Measurements from ENCODE around the gene ANKRD40CL.
A peak's percentile ranks its signal among the peaks of the same experiment; 100 is the strongest.
"Not testable (repeated sequence)": the region's sequence is repeated elsewhere in the genome, so short reads cannot be mapped to it uniquely, and the experiment has no call there.

ANKRD40CL gene

DNA sequence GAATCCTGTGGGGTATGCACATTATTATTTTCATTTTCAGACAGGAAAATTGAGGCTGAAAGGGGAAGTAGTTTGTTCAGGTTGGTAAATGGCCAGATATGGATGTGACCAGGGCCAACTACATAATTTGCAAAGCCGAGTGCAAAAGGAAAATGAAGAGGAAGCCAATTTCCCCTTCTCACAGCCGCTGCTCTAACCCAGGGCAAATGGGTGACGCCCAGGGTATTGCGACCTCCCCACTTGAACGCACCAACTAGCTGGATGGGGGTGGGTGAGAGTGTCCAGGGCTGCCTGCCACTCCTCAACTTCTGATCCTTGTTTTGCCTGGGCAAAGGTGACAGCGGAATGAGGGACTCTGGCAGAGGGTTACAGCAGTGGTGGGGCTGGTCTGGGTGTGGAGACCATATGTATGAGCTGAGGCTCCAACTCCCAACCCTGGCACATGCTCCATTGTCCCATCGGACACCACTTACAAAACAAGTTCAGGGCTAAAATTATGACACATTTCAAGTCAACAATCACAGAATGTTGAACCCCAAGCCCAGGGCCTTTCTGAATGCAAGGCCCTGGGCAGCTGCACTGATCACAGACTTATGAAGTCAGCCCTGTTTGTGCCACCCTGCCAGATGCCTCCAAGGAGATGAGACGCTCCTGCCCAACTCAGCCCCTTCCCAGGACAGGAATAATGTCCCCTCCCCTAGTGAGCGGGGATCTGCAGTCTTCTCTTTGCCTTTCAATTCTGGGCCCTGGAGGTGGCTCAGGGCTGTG is 1.7 kb downstream of the ANKRD40CL start:
- DNase-seq (ENCODE audit: extremely low spot score, insufficient read length, low read depth) (no peak), FAIRE-seq (peak; percentile 50)

DNA sequence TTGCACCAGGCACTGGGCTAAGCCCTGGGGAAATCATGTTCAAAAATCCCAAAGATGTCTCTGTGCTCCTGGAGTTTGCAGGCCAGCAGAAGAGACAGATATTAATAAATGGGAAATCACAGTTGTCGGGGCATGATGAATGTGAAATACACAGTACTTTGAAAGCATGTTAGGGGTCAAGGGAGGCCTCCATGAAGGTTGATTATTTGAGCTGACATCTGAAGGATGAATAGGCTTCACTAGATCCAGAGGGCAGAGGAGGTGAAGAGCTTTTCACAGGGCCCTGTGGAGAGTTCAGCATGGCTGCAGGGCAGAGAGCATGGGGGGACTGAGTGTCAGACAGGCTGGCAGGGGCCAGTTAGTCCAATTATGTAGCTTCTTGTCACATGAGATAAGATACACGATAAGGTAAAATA is 2.6 kb downstream of the ANKRD40CL start:
- FAIRE-seq: no peak
- no peak for DNase-seq (ENCODE audit: extremely low spot score, insufficient read length, low read depth)

DNA sequence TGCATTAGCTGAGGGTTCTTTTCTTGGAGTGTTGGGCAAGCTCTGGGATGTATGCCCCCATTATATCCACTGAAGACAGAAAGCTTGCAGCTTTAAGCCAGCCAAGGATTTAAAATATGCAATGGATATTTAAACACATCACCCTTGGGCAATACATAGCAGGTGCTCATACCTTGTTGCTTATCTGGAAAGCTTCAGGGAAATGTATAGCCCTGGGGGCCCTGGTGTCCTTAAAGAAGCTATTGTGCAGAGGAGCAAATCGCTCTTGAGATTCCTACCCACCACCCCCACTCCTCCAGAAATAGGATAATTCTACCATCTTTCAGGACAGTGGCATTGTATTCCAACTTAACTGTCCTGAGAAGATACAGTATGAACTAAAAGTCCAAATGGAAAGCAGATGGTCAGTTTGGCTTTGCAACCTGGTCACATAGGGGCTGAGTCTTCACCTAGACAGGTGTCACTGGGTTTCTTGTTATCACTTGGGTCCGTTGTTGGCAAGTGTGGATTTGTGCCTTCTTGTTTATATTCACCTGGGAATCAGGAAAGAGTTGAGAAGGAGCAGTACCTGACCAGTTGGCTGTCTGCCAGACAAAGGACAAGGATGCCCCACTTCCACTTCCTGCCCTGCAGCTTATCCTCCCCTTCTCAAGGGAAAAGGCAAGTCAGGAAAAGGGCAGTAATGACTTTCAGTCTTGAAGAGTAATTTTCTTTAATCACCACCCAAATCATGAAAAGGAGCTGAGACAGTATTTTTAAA is 3.4 kb downstream of the ANKRD40CL start:
- FAIRE-seq: no peak

GRCh38 chr17:50762177-50762576 is 5.1 kb downstream of the ANKRD40CL start:
- no peak for DNase-seq (ENCODE audit: extremely low spot score, insufficient read length, low read depth)
- FAIRE-seq: no peak

More for the DNA sequence above, 3.4 kb downstream of the ANKRD40CL start:
- no peak for DNase-seq (ENCODE audit: extremely low spot score, insufficient read length, low read depth)

DNA sequence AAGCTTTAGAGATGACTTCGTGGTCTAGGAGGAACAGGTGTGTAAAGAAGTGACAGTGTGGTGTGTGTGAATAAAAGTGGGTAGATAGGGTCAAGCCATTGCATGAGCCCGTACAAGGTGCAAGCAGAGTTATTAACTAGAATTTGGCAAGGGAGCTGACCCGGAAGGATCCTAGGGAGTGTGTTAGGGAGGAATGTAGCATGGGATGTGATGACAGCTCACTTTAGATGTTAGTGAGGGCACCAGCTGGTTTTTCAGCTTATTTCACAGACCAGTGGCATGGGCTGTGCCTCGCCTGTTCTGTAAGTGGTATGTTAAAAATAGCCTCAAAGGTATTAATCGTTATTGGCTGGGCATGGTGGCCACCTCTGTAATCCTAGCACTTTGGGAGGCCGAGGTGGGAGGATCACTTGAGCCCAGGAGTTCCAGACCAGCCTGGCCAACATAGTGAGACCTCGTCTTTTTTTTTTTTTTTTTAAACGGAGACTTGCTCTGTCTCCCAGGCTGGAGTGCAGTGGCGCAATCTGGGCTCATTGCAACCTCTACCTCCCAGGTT is 8.3 kb downstream of the ANKRD40CL start:
- DNase-seq (ENCODE audit: extremely low spot score, insufficient read length, low read depth): no peak
- no peak for FAIRE-seq

GRCh38 chr17:50758524-50758923 is 8.8 kb downstream of the ANKRD40CL start:
- FAIRE-seq (no peak), DNase-seq (ENCODE audit: extremely low spot score, insufficient read length, low read depth) (no peak)

GRCh38 chr17:50754521-50754920 is 12.8 kb downstream of the ANKRD40CL start:
- DNase-seq (ENCODE audit: extremely low spot score, insufficient read length, low read depth): no peak
- no peak for FAIRE-seq

DNA sequence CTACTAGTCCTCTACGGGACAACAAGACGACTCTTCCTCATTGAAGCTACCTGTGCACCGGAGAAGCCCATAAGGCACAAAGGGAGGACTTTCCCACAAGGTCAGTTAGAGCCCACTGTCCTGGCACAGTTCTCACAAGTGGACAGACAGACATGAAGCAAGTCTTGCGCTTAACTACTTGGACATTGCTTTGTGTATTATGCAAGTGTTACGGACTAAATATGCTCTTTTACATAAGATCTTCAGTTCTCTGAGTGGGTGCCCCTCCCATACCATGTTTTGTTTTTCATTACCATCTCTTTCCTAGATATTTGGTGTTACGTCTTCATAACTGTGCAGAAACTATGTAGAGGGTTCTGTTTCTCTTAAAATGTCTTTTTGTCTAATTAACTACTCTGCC is 18.1 kb downstream of the ANKRD40CL start:
- DNase-seq (ENCODE audit: extremely low spot score, insufficient read length, low read depth) (no peak), FAIRE-seq (no peak)

DNA sequence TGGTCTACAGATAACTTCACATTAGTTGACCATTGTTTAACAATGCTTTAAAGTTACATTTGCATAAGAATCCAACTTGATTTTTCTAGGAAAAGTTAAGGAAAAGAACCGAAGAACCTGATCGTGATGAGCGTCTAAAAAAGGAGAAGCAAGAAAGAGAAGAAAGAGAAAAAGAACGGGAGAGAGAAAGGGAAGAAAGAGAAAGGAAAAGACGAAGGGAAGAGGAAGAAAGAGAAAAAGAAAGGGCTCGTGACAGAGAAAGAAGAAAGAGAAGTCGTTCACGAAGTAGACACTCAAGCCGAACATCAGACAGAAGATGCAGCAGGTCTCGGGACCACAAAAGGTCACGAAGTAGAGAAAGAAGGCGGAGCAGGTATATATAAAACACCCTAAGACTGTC is 21.7 kb downstream of the ANKRD40CL start:
- DNase-seq (ENCODE audit: extremely low spot score, insufficient read length, low read depth): no peak
- no peak for FAIRE-seq

GRCh38 chr17:50739098-50739497 is 28.2 kb downstream of the ANKRD40CL start:
- no peak for DNase-seq (ENCODE audit: extremely low spot score, insufficient read length, low read depth)
- FAIRE-seq: no peak

DNA sequence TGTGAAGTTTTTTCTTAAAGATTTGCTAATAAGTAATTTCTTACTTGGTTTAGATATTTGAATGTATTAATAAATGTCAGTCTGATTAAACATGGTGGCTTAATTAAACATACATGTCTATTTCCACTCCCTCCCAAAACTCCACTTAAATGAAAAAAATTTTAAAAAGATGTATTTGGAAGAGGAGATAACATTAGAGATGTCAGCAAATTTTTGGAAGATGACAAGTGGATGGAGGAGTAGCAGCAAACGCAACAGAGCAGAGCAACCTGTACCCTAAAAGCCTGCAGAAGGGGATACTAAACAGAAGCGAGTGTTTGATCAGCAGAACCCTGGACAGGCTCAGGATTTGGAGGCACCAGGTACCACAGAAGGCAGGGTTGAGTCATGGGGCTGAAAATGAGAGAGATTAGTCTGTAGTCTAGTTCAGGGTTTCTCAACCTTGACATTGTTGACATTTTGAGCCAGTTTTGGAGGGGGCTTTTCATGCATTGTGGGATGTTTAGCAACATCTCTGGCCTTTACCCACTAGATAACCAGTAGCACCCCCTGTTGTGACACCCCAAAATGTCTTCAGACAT is 30.1 kb downstream of the ANKRD40CL start:
- FAIRE-seq (no peak), DNase-seq (ENCODE audit: extremely low spot score, insufficient read length, low read depth) (no peak)

DNA sequence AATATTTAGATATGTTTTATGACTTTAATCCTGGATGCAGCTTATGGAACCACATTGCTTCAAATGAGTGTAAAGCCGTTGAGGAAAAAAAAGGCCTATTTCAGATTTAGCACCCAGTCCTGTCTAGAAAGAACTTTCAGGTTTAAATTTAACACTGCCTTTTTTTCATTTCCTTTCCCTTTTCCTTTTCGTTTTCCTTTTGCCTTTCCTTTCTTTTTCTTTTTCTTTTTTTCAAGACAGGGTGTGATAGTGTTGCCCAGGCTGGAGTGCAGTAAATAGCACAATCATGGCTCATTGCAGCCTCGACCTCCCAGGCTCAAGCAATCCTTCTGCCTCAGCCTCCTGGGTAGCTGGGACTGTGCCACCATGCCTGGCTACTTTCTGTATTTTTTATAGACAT is 32.0 kb downstream of the ANKRD40CL start:
- FAIRE-seq (no peak), DNase-seq (ENCODE audit: extremely low spot score, insufficient read length, low read depth) (no peak)

- no peak for DNase-seq (ENCODE audit: extremely low spot score, insufficient read length, low read depth)
Observed at GRCh38 chr17:50731575-50732460, 35.5 kb downstream of the ANKRD40CL start.

GRCh38 chr17:50728881-50729765 is 38.2 kb downstream of the ANKRD40CL start:
- FAIRE-seq (no peak), DNase-seq (ENCODE audit: extremely low spot score, insufficient read length, low read depth) (no peak)

More at GRCh38 chr17:50731575-50732460, 35.5 kb downstream of the ANKRD40CL start:
- FAIRE-seq: no peak

GRCh38 chr17:50728112-50728429 is 39.2 kb downstream of the ANKRD40CL start:
- FAIRE-seq: no peak
- no peak for DNase-seq (ENCODE audit: extremely low spot score, insufficient read length, low read depth)

DNA sequence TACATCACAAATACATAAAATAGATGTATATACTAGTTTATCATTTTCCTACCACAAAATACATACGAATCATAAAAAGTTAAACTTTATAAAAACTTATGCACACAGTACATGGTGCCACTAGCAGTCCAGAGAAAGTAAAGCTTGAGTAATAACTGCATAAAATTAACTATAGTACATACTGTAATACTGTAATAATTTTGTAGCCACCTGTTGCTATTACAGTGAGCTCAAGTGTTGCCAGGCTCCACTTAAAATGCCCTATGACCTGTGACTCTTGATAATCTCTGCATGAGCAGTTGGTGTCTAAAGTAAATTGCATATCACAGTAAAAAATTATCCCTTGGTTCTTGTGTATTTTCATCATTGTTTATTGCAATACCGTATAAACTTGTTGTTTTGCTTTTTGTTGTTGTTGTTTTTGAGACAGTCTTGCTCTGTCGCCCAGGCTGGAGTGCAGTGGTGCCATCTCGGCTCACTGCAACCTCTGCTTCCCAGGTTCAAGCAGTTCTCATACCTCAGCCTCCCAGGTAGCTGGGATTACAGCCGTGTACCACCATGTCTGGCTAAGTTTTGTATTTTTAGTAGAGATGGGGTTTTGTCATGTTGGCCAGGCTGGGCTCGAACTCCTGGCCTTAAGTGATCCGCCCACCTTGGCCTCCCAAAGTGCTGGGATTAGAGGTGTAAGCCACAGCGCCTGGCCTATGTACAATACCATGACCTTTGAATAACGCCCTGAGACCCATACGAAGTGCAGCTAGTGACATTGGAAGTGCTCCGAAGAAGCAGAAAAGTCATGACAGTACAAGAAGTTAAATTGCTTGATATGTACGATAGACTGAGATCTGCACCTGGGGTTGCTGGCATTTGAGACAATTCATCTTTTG is 41.3 kb downstream of the ANKRD40CL start:
- DNase-seq (ENCODE audit: extremely low spot score, insufficient read length, low read depth) (no peak), FAIRE-seq (no peak)

DNA sequence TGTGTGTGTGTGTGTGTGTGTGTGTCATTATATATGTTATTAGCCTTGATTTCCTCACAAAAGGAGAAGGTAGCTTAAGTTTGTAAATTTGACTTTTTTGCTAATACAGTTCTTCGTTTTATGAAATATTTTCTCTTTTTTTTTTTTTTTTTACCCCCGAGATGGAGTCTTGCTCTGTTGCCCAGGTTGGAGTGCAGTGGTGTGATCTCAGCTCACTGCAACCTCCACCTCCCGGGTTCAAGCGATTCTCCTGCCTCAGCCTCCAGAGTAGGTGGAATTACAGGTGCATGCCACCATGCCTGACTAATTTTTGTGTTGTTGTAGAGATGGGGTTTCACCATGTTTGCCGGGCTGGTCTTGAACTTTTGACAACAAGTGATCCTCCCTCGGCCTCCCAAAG is 42.7 kb downstream of the ANKRD40CL start:
- not testable (repeated sequence) for DNase-seq (ENCODE audit: extremely low spot score, insufficient read length, low read depth); FAIRE-seq

DNA sequence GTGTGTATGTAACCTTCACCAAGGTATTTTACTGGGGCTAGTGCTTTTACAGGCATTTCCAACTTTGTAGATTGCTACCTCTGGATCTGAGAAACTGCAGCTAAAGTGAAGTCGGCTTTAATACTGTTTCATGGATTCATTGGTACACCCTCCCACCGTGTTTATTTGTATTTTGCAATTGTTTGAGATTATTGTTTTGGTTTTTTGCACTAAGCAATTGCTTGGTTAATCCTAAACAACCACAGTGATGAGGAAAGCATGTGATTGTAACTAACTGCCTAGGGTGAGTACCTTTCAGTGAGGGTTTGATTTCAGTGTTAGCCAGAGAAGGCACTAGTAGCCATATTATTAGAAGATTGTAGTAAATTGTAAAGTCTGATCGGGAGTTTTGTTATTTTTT is 44.6 kb downstream of the ANKRD40CL start:
- no peak for FAIRE-seq
- no peak for DNase-seq (ENCODE audit: extremely low spot score, insufficient read length, low read depth)

Measured in GM18507 (cell line).